Measurements from ENCODE around the gene HADH. TPM values are rescaled to one million over a fixed set of nuclear protein-coding genes. Genes with fewer than 3 reads are reported as not detected.

Gene HADH
- total and polyA plus RNA-seq, 4 donors: 27.5 to 140 (median 94.3) TPM

DNA sequence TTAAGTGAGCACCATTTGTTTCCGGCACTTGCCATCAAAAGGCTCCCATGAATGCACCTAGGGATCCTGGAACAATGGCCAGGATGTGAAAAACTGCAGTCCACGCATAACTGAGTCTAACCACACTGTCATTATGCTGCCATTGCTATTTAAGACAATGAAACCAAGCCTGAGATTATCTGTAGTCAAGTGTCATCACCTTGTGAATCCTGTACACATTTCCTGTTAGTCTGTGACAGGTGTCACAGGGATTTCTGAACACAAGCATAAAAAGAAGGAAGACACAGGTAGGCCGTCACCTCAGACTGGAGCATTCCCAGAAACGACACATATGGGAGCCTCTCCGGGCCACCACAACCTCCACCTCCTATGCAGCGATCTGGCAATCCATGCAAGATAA, 66.7 kb downstream of the HADH start:
- Histone ChIP-seq H3K27ac (ENCODE audit: low read depth in 1 of 2, low read length in 2 of 2) (no peak overlapping the region), H3K9me3 (ENCODE audit: control insufficient read depth in 4 of 4, low read length in 3 of 4) (no peaks in the 10 kb centered on the region), H3K36me3 (ENCODE audit: control insufficient read depth in 4 of 4, insufficient read depth in 3 of 4, low read depth in 1 of 4, low read length in 3 of 4) (no peaks in the 10 kb centered on the region), H3K27me3 (ENCODE audit: control insufficient read depth in 4 of 4, insufficient read depth in 4 of 4, low read length in 3 of 4) (no peaks in the 10 kb centered on the region), H3K4me3 (ENCODE audit: low read depth in 1 of 3, low read length in 3 of 3) (no peak overlapping the region), H3K9ac (ENCODE audit: low read depth in 1 of 2, low read length in 2 of 2) (no peak overlapping the region), H3K4me1 (ENCODE audit: control insufficient read depth in 4 of 4, insufficient read depth in 4 of 4, low read length in 3 of 4) (no peaks in the 10 kb centered on the region)
- DNase-seq (ENCODE audit: low spot score): no peak
- TF ChIP-seq EGR1 (IDR thresholded peaks at IDR 0.05; ENCODE audit: low read depth in 2 of 2) (no peak), FOXA1 (IDR thresholded peaks at IDR 0.05) (no peak), YY1 (IDR thresholded peaks at IDR 0.05) (no peak), GABPA (IDR thresholded peaks at IDR 0.05 in 1 of 2, conservative IDR thresholded peaks at IDR 0.05 in 1 of 2) (no peak), FOXA2 (IDR thresholded peaks at IDR 0.05) (no peak), HNF4G (IDR thresholded peaks at IDR 0.05) (no peak), NR2F2 (IDR thresholded peaks at IDR 0.05) (no peak), HNF4A (conservative IDR thresholded peaks at IDR 0.05) (no peak), SP1 (IDR thresholded peaks at IDR 0.05) (no peak), TAF1 (conservative IDR thresholded peaks at IDR 0.05) (no peak), RAD21 (IDR thresholded peaks at IDR 0.05) (no peak), JUND (IDR thresholded peaks at IDR 0.05) (no peak), RXRA (IDR thresholded peaks at IDR 0.05) (no peak)
- TF ChIP-seq, protein P1, sequence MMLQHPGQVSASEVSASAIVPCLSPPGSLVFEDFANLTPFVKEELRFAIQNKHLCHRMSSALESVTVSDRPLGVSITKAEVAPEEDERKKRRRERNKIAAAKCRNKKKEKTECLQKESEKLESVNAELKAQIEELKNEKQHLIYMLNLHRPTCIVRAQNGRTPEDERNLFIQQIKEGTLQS (IDR thresholded peaks at IDR 0.05): no peak
- TF ChIP-seq, protein P2, sequence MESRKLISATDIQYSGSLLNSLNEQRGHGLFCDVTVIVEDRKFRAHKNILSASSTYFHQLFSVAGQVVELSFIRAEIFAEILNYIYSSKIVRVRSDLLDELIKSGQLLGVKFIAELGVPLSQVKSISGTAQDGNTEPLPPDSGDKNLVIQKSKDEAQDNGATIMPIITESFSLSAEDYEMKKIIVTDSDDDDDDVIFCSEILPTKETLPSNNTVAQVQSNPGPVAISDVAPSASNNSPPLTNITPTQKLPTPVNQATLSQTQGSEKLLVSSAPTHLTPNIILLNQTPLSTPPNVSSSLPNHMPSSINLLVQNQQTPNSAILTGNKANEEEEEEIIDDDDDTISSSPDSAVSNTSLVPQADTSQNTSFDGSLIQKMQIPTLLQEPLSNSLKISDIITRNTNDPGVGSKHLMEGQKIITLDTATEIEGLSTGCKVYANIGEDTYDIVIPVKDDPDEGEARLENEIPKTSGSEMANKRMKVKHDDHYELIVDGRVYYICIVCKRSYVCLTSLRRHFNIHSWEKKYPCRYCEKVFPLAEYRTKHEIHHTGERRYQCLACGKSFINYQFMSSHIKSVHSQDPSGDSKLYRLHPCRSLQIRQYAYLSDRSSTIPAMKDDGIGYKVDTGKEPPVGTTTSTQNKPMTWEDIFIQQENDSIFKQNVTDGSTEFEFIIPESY (IDR thresholded peaks at IDR 0.05): no peak
- TF ChIP-seq, protein P3, sequence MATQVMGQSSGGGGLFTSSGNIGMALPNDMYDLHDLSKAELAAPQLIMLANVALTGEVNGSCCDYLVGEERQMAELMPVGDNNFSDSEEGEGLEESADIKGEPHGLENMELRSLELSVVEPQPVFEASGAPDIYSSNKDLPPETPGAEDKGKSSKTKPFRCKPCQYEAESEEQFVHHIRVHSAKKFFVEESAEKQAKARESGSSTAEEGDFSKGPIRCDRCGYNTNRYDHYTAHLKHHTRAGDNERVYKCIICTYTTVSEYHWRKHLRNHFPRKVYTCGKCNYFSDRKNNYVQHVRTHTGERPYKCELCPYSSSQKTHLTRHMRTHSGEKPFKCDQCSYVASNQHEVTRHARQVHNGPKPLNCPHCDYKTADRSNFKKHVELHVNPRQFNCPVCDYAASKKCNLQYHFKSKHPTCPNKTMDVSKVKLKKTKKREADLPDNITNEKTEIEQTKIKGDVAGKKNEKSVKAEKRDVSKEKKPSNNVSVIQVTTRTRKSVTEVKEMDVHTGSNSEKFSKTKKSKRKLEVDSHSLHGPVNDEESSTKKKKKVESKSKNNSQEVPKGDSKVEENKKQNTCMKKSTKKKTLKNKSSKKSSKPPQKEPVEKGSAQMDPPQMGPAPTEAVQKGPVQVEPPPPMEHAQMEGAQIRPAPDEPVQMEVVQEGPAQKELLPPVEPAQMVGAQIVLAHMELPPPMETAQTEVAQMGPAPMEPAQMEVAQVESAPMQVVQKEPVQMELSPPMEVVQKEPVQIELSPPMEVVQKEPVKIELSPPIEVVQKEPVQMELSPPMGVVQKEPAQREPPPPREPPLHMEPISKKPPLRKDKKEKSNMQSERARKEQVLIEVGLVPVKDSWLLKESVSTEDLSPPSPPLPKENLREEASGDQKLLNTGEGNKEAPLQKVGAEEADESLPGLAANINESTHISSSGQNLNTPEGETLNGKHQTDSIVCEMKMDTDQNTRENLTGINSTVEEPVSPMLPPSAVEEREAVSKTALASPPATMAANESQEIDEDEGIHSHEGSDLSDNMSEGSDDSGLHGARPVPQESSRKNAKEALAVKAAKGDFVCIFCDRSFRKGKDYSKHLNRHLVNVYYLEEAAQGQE (IDR thresholded peaks at IDR 0.05): no peak
- TF ChIP-seq, protein P4, sequence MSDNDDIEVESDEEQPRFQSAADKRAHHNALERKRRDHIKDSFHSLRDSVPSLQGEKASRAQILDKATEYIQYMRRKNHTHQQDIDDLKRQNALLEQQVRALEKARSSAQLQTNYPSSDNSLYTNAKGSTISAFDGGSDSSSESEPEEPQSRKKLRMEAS (IDR thresholded peaks at IDR 0.05): no peak
- TF ChIP-seq, protein P5, sequence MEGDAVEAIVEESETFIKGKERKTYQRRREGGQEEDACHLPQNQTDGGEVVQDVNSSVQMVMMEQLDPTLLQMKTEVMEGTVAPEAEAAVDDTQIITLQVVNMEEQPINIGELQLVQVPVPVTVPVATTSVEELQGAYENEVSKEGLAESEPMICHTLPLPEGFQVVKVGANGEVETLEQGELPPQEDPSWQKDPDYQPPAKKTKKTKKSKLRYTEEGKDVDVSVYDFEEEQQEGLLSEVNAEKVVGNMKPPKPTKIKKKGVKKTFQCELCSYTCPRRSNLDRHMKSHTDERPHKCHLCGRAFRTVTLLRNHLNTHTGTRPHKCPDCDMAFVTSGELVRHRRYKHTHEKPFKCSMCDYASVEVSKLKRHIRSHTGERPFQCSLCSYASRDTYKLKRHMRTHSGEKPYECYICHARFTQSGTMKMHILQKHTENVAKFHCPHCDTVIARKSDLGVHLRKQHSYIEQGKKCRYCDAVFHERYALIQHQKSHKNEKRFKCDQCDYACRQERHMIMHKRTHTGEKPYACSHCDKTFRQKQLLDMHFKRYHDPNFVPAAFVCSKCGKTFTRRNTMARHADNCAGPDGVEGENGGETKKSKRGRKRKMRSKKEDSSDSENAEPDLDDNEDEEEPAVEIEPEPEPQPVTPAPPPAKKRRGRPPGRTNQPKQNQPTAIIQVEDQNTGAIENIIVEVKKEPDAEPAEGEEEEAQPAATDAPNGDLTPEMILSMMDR (IDR thresholded peaks at IDR 0.05; ENCODE audit: low read depth, low read length, missing input control): no peak
- 76% methylated on average over 6 of the region's 6 CpGs for WGBS

All from liver (tissue), 9 donors.